HG02870 (cell line): ENCODE measurements around the gene SNCAIP.
A peak's percentile ranks its signal among the peaks of the same experiment; 100 is the strongest.

ENCODE experiments used
- ATAC-seq: cut with Tn5 transposase; IDR thresholded peaks from one replicate; pipeline ENCODE4 v1.9.1; 2021; ENCODE audit warnings: mild to moderate bottlenecking, moderate library complexity; ENCODE audit not compliant: unreplicated experiment

The SNCAIP gene

GRCh38 chr5:122492675-122493074, 180.6 kb downstream of the SNCAIP start:
- ATAC-seq: no peak

- no peak for ATAC-seq
Measured at GRCh38 chr5:122493091-122494021, 181.3 kb downstream of the SNCAIP start.

DNA sequence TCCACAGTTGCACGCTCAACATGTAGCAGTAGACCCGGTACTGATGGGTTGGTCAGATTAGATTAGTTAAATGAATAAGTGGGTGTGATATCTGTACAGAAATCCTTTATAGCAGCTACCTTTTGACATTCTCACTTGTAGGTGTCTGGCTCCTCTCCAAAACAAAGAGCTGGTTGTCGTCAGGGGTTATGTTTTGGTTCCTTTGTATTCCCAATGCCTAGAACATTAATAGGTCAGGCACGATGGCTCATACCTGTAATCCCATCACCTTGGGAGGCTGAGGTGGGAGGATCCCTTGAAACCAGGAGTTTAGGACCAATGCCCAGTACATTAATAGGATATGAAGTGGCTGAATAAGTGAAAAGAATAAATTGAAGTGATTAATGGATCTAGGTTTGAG, 182.1 kb downstream of the SNCAIP start:
- ATAC-seq: no peak

DNA sequence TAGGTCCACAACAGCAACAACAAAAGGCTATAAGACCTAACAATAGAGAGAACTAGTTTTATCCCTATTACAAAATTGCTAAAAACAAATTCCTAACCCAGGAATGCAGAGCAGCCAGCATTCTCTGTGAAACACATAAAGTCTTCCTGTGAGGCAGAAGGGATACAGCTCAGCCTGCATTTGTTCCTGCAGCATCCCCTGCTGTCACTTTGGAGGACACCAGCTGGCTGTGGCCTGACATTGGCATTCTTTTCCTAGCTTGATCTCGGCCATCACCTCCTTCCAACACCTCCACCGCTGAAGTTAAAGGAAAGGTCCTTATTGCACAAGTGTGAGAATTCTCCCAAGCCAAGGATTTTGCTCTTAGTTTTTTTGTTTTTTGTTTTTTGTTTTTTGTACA, 186.1 kb downstream of the SNCAIP start:
- ATAC-seq: no peak

DNA sequence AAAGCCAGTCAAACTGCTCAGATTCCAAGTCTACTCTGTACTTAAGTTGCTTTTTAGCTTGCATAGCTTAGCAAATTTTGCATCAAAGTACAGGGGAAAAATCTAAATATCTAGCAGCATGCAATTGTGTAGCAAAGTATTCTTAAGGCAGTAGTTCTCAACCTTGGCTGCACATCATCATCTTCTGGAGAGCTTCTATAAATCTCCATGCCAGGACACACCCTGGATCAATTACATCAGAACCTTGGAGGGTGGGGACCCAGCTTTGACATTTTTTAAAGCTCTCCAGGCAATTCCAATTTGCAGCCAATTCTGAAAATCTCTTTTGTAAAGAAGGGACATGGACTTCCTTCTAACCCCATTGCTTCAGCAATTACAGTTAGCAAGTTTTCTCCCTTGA, 187.5 kb downstream of the SNCAIP start:
- no peak for ATAC-seq

GRCh38 chr5:122500245-122501088, 188.4 kb downstream of the SNCAIP start:
- peak; percentile 44 for ATAC-seq

- no peak for ATAC-seq
Measured at GRCh38 chr5:122501089-122501435, 189.0 kb downstream of the SNCAIP start.

DNA sequence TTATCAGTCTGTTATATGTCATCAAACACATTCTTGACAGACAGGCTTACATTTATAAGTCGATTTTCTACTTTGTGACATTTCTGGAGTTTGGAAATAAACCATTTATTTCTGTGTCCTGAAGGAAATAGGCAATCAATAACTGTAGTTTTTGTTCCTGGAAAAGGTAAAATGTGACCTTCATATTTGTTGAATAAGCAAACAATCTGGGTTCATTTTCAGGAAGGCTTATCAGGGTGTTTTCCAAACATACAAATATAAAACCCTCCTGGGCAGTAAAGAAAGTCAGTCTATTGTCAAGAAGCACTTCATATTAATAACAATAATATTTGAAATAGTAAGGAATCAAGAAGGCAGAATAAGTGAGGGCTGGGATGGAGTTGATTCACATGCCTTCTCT, 195.0 kb downstream of the SNCAIP start:
- ATAC-seq: no peak

- ATAC-seq: no peak
Measured at GRCh38 chr5:122507581-122507980, 195.5 kb downstream of the SNCAIP start.

DNA sequence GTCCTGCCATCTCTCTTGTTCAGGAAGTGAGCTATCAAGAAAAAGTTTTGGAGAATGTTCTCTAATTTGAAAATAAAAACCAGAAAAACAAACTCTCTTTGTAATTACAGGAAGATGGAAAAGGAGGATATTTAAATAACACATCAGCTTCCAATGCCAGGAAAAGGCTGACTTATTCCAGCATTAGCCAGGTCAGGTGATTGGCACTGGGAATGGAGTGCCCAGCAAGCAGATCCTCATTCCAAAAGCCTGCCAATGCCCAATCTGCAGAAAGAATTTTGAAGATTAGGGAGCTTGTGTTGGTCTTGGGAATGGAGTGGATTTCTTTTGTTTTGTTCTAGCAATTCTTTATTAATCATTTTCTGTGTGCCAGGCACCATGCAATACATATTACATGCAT, 196.6 kb downstream of the SNCAIP start:
- ATAC-seq: no peak
